Endothelial cell of umbilical vein (primary cell): ENCODE data around the gene PTPRU.

ENCODE experiments used
- CTCF ChIP-seq, 2 donors: IDR thresholded peaks; 1 replicate in 1 of 2; 2 replicates in 1 of 2; pipeline ENCODE4 v1.5.1; 2011; ENCODE audit warnings: low read length in 2 of 2, mild to moderate bottlenecking in 2 of 2, moderate library complexity in 2 of 2, control low read depth in 1 of 2, inconsistent platforms in 1 of 2, low read depth in 1 of 2; ENCODE audit not compliant: insufficient read depth in 1 of 2; ENCODE audit errors: extremely low read depth in 1 of 2
- EZH2 ChIP-seq: IDR thresholded peaks from 2 replicates; pipeline ENCODE4 v1.6.1; 2012; ENCODE audit warnings: borderline replicate concordance, low read depth, mild to moderate bottlenecking, moderate library complexity, low read length, inconsistent platforms; ENCODE audit not compliant: severe bottlenecking
- MYC ChIP-seq: IDR thresholded peaks from one replicate; pipeline ENCODE4 v1.6.1; 2011; ENCODE audit warnings: mild to moderate bottlenecking, low read depth, low read length
- POLR2A ChIP-seq: IDR thresholded peaks from 2 replicates; pipeline ENCODE4 v1.6.1; 2012; ENCODE audit warnings: low read depth, mild to moderate bottlenecking, control low read depth, low read length

- TF ChIP-seq CTCF (IDR thresholded peaks at IDR 0.05; ENCODE audit: extremely low read depth in 1 of 2, insufficient read depth in 1 of 2, low read depth in 1 of 2, low read length in 2 of 2) (no peak), POLR2A (no peak), EZH2 (no peak), MYC (no peak)
Measured at GRCh38 chr1:29327223-29327935, 91.1 kb downstream of the PTPRU start.
